Measurements from ENCODE around the gene FBLN1. TPM values are rescaled to one million over a fixed set of nuclear protein-coding genes. Genes with fewer than 3 reads are reported as not detected.

FBLN1 gene
- total and polyA plus RNA-seq, 2 of the 13 experiments (the other 11 are each of a cell fraction or from before 2014, with no cell fraction given): 37.3 to 103 TPM

GRCh38 chr22:45645526-45646414, 143.1 kb downstream of the FBLN1 start (continued):
- TF ChIP-seq PAXIP1 (CRISPR knock-in tag; conservative IDR thresholded peaks at IDR 0.05) (0 out of 2 replicates have a peak, but pooled peaks have one; percentile 21), SMAD1 (CRISPR knock-in tag; IDR thresholded peaks at IDR 0.05; ENCODE audit: borderline replicate concordance, low read depth) (peak; percentile 52; the same call in 1 of the 2 replicates), ZNF687 (CRISPR knock-in tag; IDR thresholded peaks at IDR 0.05) (peak; percentile 92), ZMYM4 (CRISPR knock-in tag; IDR thresholded peaks at IDR 0.05) (peak; percentile 45; the same call in 1 of the 2 replicates), ZNF766 (CRISPR knock-in tag; IDR thresholded peaks at IDR 0.05; ENCODE audit: borderline replicate concordance) (0 out of 2 replicates have a peak, but pooled peaks have one; percentile 24), ZNF572 (CRISPR knock-in tag; IDR thresholded peaks at IDR 0.05) (0 out of 2 replicates have a peak, but pooled peaks have one; percentile 9), MBNL3 (CRISPR knock-in tag; conservative IDR thresholded peaks at IDR 0.05) (no peak), RBFOX2 (IDR thresholded peaks at IDR 0.05; ENCODE audit: low read depth, low read length) (peak; percentile 33; the same call in 1 of the 2 replicates), ZNF34 (CRISPR knock-in tag; IDR thresholded peaks at IDR 0.05; ENCODE audit: borderline replicate concordance) (peak; percentile 85; the same call in 1 of the 2 replicates), ZNF138 (CRISPR knock-in tag; IDR thresholded peaks at IDR 0.05; ENCODE audit: low read depth) (0 out of 2 replicates have a peak, but pooled peaks have one; percentile 47), ARID4A (CRISPR knock-in tag; IDR thresholded peaks at IDR 0.05; ENCODE audit: borderline replicate concordance) (peak; percentile 66)

Measured in HepG2 (cell line).